Neural cell (in vitro differentiated cells): ENCODE measurements around the gene GPANK1. TPM values are rescaled to one million over a fixed set of nuclear protein-coding genes. Genes with fewer than 3 reads are reported as not detected.

Experiments
- H2AFZ ChIP-seq: fragments of 200-600, 300-800 bp; sonication (generic), shearing (Covaris generic); 2 replicates; pipeline ENCODE4 v1.6.0; 2014; ENCODE audit warnings: low read depth, mild to moderate bottlenecking, antibody characterized with exemption, low read length, moderate library complexity
- H3F3A ChIP-seq: fragments of 200-600 bp; shearing (Covaris generic); 2 replicates; pipeline ENCODE4 v1.6.1; 2016; ENCODE audit warnings: mild to moderate bottlenecking, moderate library complexity, mixed read lengths, antibody characterized with exemption, low read length; ENCODE audit not compliant: insufficient read depth, poor library complexity, severe bottlenecking
- H3K27ac ChIP-seq: fragments of 200-600, 300-800 bp; sonication (generic), shearing (Covaris generic); 2 replicates; pipeline ENCODE4 v1.5.1; 2014; ENCODE audit warnings: mild to moderate bottlenecking, low read length, moderate library complexity
- H3K27me3 ChIP-seq: fragments of 300-800, 200-600 bp; sonication (generic), shearing (Covaris generic); 2 replicates; pipeline ENCODE4 v1.6.0; 2014; ENCODE audit warnings: mild to moderate bottlenecking, low read depth, low read length, moderate library complexity; ENCODE audit not compliant: insufficient read depth
- H3K36me3 ChIP-seq: fragments of 300-800, 200-600 bp; sonication (generic), shearing (Covaris generic); 2 replicates; pipeline ENCODE4 v1.5.1; 2014; ENCODE audit warnings: mild to moderate bottlenecking, antibody characterized with exemption, low read length, moderate library complexity; ENCODE audit not compliant: insufficient read depth
- H3K4me2 ChIP-seq: fragments of 300-800, 200-600 bp; sonication (generic), shearing (Covaris generic); 2 replicates; pipeline ENCODE4 v1.6.0; 2014; ENCODE audit warnings: mild to moderate bottlenecking, low read length
- H3K4me3 ChIP-seq: fragments of 300-800, 200-600 bp; sonication (generic), shearing (Covaris generic); 2 replicates; pipeline ENCODE4 v1.5.1; 2014; ENCODE audit warnings: mild to moderate bottlenecking, low read length, moderate library complexity
- H3K79me2 ChIP-seq: fragments of 200-600 bp; shearing (Covaris generic); replicated peaks from 2 replicates; pipeline ENCODE4 v1.6.0; 2014; ENCODE audit warnings: mild to moderate bottlenecking, low read length, moderate library complexity; ENCODE audit not compliant: insufficient read depth
- H3K9ac ChIP-seq: fragments of 300-800, 200-600 bp; sonication (generic), shearing (Covaris generic); 2 replicates; pipeline ENCODE4 v1.6.1; 2016; ENCODE audit warnings: mild to moderate bottlenecking, low read length, mixed read lengths
- H3K9me2 ChIP-seq: fragments of 200-600 bp; shearing (Covaris generic); 2 replicates; pipeline ENCODE4 v1.6.1; 2016; ENCODE audit warnings: mild to moderate bottlenecking, low read length, mixed read lengths; ENCODE audit not compliant: insufficient read depth
- H3K9me3 ChIP-seq: fragments of 200-600, 300-800 bp; sonication (generic), shearing (Covaris generic); 2 replicates; pipeline ENCODE4 v1.6.1; 2016; ENCODE audit warnings: mild to moderate bottlenecking, mixed run types, low read length, moderate library complexity, mixed read lengths
- H4K20me1 ChIP-seq: fragments of 200-600 bp; shearing (Covaris generic); 2 replicates; pipeline ENCODE4 v1.6.1; 2016; ENCODE audit warnings: mild to moderate bottlenecking, mixed run types; ENCODE audit not compliant: insufficient read depth
- EZH2 ChIP-seq: fragments of 200-600, 300-800 bp; shearing (Covaris generic), sonication (generic); IDR thresholded peaks from 2 replicates; pipeline ENCODE4 v1.6.1; 2014; ENCODE audit warnings: antibody characterized with exemption, low read length, borderline replicate concordance, mild to moderate bottlenecking; ENCODE audit not compliant: insufficient read depth, poor library complexity, severe bottlenecking
- POLR2AphosphoS5 ChIP-seq: IDR thresholded peaks from 2 replicates; pipeline ENCODE4 v1.6.1; 2012
- RAD21 ChIP-seq: fragments of 450-650 bp; conservative IDR thresholded peaks from 2 replicates; pipeline ENCODE4 v1.6.1; 2014; ENCODE audit warnings: antibody characterized with exemption, mild to moderate bottlenecking, moderate library complexity
- SMC3 ChIP-seq: fragments of 450-650 bp; conservative IDR thresholded peaks from 2 replicates; pipeline ENCODE4 v1.6.1; 2014; ENCODE audit warnings: antibody characterized with exemption, mild to moderate bottlenecking, moderate library complexity; ENCODE audit not compliant: poor library complexity
- TAF1 ChIP-seq: IDR thresholded peaks from 2 replicates; pipeline ENCODE4 v1.6.1; 2012; ENCODE audit warnings: low read depth
- polyA plus RNA-seq: library from polyadenylated mRNA; depleted of rRNA; stranded (reverse); fragments of >200 nt; gene quantifications from 2 replicates; pipeline ENCODE4 v1.2.3, GENCODE V29; 2014
- TF ChIP-seq, protein P1 (sequence below): IDR thresholded peaks from 2 replicates; pipeline ENCODE4 v1.6.1; 2012; ENCODE audit warnings: borderline replicate concordance
- TF ChIP-seq, protein P2 (sequence below): fragments of 450-650 bp; IDR thresholded peaks from 2 replicates; pipeline ENCODE4 v1.5.1; 2014; ENCODE audit warnings: antibody characterized with exemption, mild to moderate bottlenecking, moderate library complexity; ENCODE audit not compliant: poor library complexity, severe bottlenecking

Gene GPANK1
- polyA plus RNA-seq, 1 donor from 2014 or later: 18.4 TPM

GRCh38 chr6:31621320-31621939 lies 43.4 kb downstream of the GPANK1 start:
- Histone ChIP-seq H3K4me2 (peak overlapping the region; percentile 100), H3K4me3 (peak overlapping the region; percentile 93), H3K79me2 (peaks cover 45% of the 10 kb centered on the region), H2AFZ (peak overlapping the region; percentile 88), H3K27me3 (no peaks in the 10 kb centered on the region), H3K9me2 (no peaks in the 10 kb centered on the region), H3K9ac (peak overlapping the region; percentile 100), H3K27ac (peak overlapping the region; percentile 99), H3K9me3 (no peaks in the 10 kb centered on the region), H4K20me1 (no peaks in the 10 kb centered on the region), H3K36me3 (peaks cover 5% of the 10 kb centered on the region), H3F3A (no peaks in the 10 kb centered on the region)
- no peak for TF ChIP-seq EZH2
- TF ChIP-seq TAF1: no peak
- TF ChIP-seq POLR2AphosphoS5: no peak
- TF ChIP-seq SMC3: no peak
- no peak for TF ChIP-seq RAD21

DNA sequence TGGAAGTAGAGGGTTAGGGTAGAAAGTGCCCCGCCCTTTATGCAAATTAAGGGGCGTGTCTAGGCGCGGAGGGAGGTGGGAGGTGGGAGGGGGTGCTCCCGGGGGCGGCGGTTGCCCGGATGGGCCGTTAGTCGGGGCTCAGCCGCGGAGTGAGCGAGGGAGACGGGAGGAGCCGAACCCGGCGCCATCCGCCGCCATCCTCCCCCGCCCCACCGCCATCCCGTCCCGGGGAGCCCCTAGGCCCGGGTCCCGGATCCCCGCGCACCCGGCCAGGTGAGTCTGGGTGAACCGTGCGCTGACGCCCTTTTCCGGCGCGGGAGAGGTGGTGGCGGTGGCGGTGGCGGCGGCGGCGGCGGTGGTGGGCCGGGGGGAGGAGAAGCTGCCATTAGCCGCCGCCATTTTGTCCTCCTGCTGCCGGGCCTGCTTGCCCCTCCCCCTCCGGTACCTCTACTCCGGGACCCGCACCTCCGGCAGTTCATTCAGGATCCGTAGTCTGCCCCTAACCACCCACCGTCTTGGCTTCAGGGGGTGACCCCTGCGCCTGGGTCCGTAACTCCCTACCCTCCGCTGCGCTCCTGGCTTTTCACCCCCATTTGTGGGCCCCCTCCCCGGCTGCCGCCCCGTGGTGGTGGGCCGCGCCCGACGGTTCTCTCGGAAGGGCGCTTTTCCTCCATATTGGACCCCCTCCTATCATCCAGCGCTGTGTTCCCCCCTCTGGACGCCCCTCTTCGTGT lies 44.0 kb downstream of the GPANK1 start, which contains the start of gene PRRC2A:
Gene PRRC2A, plus strand, starts transcription at position 130 of the 734 bp plus-strand sequence. CDS start 2,075 bp downstream, outside the sequence.
- Histone ChIP-seq H3K9me2 (no peaks in the 10 kb centered on the region), H4K20me1 (no peaks in the 10 kb centered on the region), H3K9ac (peak within 1 kb of the TSS; percentile 100), H3K4me3 (peak within 1 kb of the TSS; percentile 93), H3K79me2 (peaks cover 41% of the 10 kb centered on the region), H3K27ac (peak within 1 kb of the TSS; percentile 99), H3K4me2 (peak within 1 kb of the TSS; percentile 100), H2AFZ (peak within 1 kb of the TSS; percentile 88), H3K9me3 (no peaks in the 10 kb centered on the region), H3K27me3 (no peaks in the 10 kb centered on the region), H3F3A (no peaks in the 10 kb centered on the region), H3K36me3 (peaks cover 2% of the 10 kb centered on the region)
- TF ChIP-seq, protein P1, sequence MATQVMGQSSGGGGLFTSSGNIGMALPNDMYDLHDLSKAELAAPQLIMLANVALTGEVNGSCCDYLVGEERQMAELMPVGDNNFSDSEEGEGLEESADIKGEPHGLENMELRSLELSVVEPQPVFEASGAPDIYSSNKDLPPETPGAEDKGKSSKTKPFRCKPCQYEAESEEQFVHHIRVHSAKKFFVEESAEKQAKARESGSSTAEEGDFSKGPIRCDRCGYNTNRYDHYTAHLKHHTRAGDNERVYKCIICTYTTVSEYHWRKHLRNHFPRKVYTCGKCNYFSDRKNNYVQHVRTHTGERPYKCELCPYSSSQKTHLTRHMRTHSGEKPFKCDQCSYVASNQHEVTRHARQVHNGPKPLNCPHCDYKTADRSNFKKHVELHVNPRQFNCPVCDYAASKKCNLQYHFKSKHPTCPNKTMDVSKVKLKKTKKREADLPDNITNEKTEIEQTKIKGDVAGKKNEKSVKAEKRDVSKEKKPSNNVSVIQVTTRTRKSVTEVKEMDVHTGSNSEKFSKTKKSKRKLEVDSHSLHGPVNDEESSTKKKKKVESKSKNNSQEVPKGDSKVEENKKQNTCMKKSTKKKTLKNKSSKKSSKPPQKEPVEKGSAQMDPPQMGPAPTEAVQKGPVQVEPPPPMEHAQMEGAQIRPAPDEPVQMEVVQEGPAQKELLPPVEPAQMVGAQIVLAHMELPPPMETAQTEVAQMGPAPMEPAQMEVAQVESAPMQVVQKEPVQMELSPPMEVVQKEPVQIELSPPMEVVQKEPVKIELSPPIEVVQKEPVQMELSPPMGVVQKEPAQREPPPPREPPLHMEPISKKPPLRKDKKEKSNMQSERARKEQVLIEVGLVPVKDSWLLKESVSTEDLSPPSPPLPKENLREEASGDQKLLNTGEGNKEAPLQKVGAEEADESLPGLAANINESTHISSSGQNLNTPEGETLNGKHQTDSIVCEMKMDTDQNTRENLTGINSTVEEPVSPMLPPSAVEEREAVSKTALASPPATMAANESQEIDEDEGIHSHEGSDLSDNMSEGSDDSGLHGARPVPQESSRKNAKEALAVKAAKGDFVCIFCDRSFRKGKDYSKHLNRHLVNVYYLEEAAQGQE: peak; percentile 88
- TF ChIP-seq POLR2AphosphoS5 (peak; percentile 69), TAF1 (peak; percentile 85), RAD21 (peak; percentile 15)
- TF ChIP-seq, protein P2, sequence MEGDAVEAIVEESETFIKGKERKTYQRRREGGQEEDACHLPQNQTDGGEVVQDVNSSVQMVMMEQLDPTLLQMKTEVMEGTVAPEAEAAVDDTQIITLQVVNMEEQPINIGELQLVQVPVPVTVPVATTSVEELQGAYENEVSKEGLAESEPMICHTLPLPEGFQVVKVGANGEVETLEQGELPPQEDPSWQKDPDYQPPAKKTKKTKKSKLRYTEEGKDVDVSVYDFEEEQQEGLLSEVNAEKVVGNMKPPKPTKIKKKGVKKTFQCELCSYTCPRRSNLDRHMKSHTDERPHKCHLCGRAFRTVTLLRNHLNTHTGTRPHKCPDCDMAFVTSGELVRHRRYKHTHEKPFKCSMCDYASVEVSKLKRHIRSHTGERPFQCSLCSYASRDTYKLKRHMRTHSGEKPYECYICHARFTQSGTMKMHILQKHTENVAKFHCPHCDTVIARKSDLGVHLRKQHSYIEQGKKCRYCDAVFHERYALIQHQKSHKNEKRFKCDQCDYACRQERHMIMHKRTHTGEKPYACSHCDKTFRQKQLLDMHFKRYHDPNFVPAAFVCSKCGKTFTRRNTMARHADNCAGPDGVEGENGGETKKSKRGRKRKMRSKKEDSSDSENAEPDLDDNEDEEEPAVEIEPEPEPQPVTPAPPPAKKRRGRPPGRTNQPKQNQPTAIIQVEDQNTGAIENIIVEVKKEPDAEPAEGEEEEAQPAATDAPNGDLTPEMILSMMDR: no peak
